Keratinocyte (primary cell): ENCODE measurements around the gene ADH5. TPM values are rescaled to one million over a fixed set of nuclear protein-coding genes. Genes with fewer than 3 reads are reported as not detected.
A peak's percentile ranks its signal among the peaks of the same experiment; 100 is the strongest.

Experiments used
- DNase-seq: peaks from one replicate; pipeline ENCODE4 v3.0.0-alpha.2; 2011; ENCODE audit warnings: low read depth, missing footprints, low spot score
- FAIRE-seq: peaks from 2 replicates; lab custom pipeline; 2011; peaks lifted over from hg19 to GRCh38; lab: Jason Lieb, UNC
- H2AFZ ChIP-seq: 2 replicates; pipeline ENCODE4 v1.6.0; 2012; ENCODE audit warnings: low read length, control low read depth, inconsistent platforms; ENCODE audit not compliant: control insufficient read depth
- H3K27ac ChIP-seq: 2 replicates; pipeline ENCODE4 v1.5.1; 2011; ENCODE audit warnings: low read length; ENCODE audit not compliant: control insufficient read depth, insufficient read depth
- H3K27me3 ChIP-seq: 3 replicates; pipeline ENCODE4 v1.6.0; 2011; ENCODE audit warnings: low read length; ENCODE audit not compliant: control insufficient read depth, insufficient read depth; ENCODE audit errors: extremely low read depth
- H3K36me3 ChIP-seq, 2 experiments: 2 replicates in 1 of 2; 3 replicates in 1 of 2; pipeline ENCODE4 v1.5.1; 2011; ENCODE audit warnings: low read length in 2 of 2, mild to moderate bottlenecking in 1 of 2; ENCODE audit not compliant: control insufficient read depth in 2 of 2, insufficient read depth in 2 of 2; ENCODE audit errors: extremely low read depth in 1 of 2
- H3K4me1 ChIP-seq: 3 replicates; pipeline ENCODE4 v1.5.1; 2011; ENCODE audit warnings: low read length; ENCODE audit not compliant: control insufficient read depth, insufficient read depth; ENCODE audit errors: extremely low read depth
- H3K4me2 ChIP-seq: 3 replicates; pipeline ENCODE4 v1.6.0; 2011; ENCODE audit warnings: low read depth, low read length; ENCODE audit not compliant: control insufficient read depth, insufficient read depth; ENCODE audit errors: extremely low read depth
- H3K4me3 ChIP-seq, 3 experiments: fragments of 200-600 bp in 1 of 3; sonication (generic) in 1 of 3; 2 replicates in 2 of 3; 3 replicates in 1 of 3; pipeline ENCODE4 v1.5.1; 2011 to 2016; ENCODE audit warnings: low read length in 3 of 3, mild to moderate bottlenecking in 3 of 3, control low read depth in 2 of 3, inconsistent platforms in 1 of 3, low read depth in 1 of 3, mixed read lengths in 1 of 3, mixed run types in 1 of 3, moderate library complexity in 1 of 3; ENCODE audit not compliant: control insufficient read depth in 2 of 3, insufficient read depth in 2 of 3; ENCODE audit errors: extremely low read depth in 1 of 3
- H3K79me2 ChIP-seq: 2 replicates; pipeline ENCODE4 v1.6.0; 2012; ENCODE audit warnings: low read length; ENCODE audit not compliant: control insufficient read depth, insufficient read depth
- H3K9ac ChIP-seq: 3 replicates; pipeline ENCODE4 v1.6.0; 2011; ENCODE audit warnings: low read length; ENCODE audit not compliant: control insufficient read depth, insufficient read depth; ENCODE audit errors: extremely low read depth
- H3K9me1 ChIP-seq: 3 replicates; pipeline ENCODE4 v1.6.0; 2011; ENCODE audit warnings: low read length; ENCODE audit not compliant: control insufficient read depth, insufficient read depth; ENCODE audit errors: extremely low read depth
- H3K9me3 ChIP-seq: 2 replicates; pipeline ENCODE4 v1.5.1; 2012; ENCODE audit warnings: low read depth, low read length; ENCODE audit not compliant: control insufficient read depth
- H4K20me1 ChIP-seq: 3 replicates; pipeline ENCODE4 v1.6.0; 2011; ENCODE audit warnings: low read length; ENCODE audit not compliant: control insufficient read depth, insufficient read depth; ENCODE audit errors: extremely low read depth
- EZH2 ChIP-seq: IDR thresholded peaks from one replicate; pipeline ENCODE4 v1.6.1; 2012; ENCODE audit warnings: inconsistent platforms, mild to moderate bottlenecking, low read length, moderate library complexity
- dilution Hi-C: fragments of 300-500 bp; cut with MboI; formaldehyde crosslinking; loops from one replicate; pipeline ENCODE4 v1.7.0; 2020; ENCODE audit warnings: low sequenced_read_pairs; ENCODE audit not compliant: extremely low pct_ligation_motif_present
- polyA plus RNA-seq, 5 experiments: library from polyadenylated mRNA; depleted of rRNA in 3 of 5; stranded (reverse) in 3 of 5; stranded (forward) in 1 of 5; unstranded in 1 of 5; fragments of >200 nt; gene quantifications; 1 replicate in 1 of 5; 2 replicates in 3 of 5; 3 replicates in 1 of 5; pipeline versions ENCODE4 v1.2.1 to v1.2.3, GENCODE V29; 2011 to 2012; ENCODE audit warnings: missing spikeins in 2 of 5, low read depth in 1 of 5, low replicate concordance in 1 of 5
- TF ChIP-seq, protein P1 (sequence below), 3 experiments: IDR thresholded peaks in 1 of 3; conservative IDR thresholded peaks in 1 of 3; optimal IDR thresholded peaks in 1 of 3; 2 replicates in 2 of 3; 3 replicates in 1 of 3; pipeline versions ENCODE3 to v1.5.1; 2011; ENCODE audit warnings: low read length in 3 of 3, mild to moderate bottlenecking in 3 of 3, moderate library complexity in 2 of 3, control low read depth in 1 of 3, inconsistent platforms in 1 of 3; ENCODE audit not compliant: insufficient read depth in 2 of 3; ENCODE audit errors: extremely low read depth in 1 of 3

Gene ADH5
- polyA plus RNA-seq, 1 donor (not counting 4 experiments of a cell fraction or from before 2014, with no cell fraction given), result 314 TPM

DNA sequence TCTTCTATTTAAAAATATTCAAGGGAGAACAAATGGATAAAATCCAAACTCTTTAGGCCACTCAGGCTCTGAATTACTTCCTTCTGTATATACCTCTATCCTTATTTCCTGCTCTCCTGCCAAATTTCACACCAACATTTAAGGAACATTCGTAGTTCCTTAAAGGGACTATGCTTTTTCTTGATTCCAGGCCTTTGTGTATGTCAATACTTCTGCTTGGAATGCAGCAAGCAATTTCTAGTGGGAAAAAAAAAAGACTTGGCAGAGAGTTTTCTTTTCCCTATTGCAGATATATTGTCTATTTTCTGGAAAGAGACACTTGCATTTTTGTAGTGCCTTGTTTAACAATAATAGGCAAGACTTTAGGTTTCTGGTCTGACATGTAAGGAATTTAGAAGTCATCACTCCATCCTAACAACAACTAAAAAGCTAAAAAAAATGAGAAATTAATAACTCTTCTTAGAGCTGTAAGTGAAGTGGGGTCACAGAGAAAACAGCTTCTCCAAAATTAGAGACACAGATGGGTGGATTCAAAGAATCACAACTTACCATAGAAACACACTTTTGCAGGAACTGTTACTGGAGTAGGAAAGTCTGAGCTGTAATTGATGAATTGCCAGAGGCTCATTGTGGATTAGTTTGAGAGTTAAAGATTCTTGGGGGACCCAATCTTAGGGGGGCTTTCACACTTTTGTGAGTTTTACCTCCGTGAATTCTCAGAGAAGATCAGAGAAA is 2.1 kb upstream of the ADH5 start:
- H3K9ac ChIP-seq, result peak overlapping the region; percentile 94
- H3K4me3 ChIP-seq, result peak overlapping the region; percentile 55 to 90 (median 81)
- H3K4me1 ChIP-seq, result peaks cover 15% of the 10 kb centered on the region
- no peaks in the 10 kb centered on the region for H4K20me1 ChIP-seq
- FAIRE-seq (no peak), DNase-seq (no peak)
- H3K9me1 ChIP-seq, result no peaks in the 10 kb centered on the region
- peak overlapping the region; percentile 94 for H3K4me2 ChIP-seq
- H3K36me3 ChIP-seq, result peaks cover under 1 to 3% of the 10 kb centered on the region in 2 experiments
- no peaks in the 10 kb centered on the region for H3K9me3 ChIP-seq
- TF ChIP-seq, protein P1, sequence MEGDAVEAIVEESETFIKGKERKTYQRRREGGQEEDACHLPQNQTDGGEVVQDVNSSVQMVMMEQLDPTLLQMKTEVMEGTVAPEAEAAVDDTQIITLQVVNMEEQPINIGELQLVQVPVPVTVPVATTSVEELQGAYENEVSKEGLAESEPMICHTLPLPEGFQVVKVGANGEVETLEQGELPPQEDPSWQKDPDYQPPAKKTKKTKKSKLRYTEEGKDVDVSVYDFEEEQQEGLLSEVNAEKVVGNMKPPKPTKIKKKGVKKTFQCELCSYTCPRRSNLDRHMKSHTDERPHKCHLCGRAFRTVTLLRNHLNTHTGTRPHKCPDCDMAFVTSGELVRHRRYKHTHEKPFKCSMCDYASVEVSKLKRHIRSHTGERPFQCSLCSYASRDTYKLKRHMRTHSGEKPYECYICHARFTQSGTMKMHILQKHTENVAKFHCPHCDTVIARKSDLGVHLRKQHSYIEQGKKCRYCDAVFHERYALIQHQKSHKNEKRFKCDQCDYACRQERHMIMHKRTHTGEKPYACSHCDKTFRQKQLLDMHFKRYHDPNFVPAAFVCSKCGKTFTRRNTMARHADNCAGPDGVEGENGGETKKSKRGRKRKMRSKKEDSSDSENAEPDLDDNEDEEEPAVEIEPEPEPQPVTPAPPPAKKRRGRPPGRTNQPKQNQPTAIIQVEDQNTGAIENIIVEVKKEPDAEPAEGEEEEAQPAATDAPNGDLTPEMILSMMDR (optimal IDR thresholded peaks at IDR 0.05 in 1 of 3, IDR thresholded peaks at IDR 0.05 in 1 of 3, conservative IDR thresholded peaks at IDR 0.05 in 1 of 3; ENCODE audit: extremely low read depth in 1 of 3, insufficient read depth in 2 of 3, low read length in 3 of 3), result no peak
- TF ChIP-seq EZH2, result no peak
- peaks cover 46% of the 10 kb centered on the region for H3K79me2 ChIP-seq
- no peaks in the 10 kb centered on the region for H3K27me3 ChIP-seq
- peak overlapping the region; percentile 96 for H3K27ac ChIP-seq
- dilution Hi-C loops, result no loop called here
- H2AFZ ChIP-seq, result no peak overlapping the region

DNA sequence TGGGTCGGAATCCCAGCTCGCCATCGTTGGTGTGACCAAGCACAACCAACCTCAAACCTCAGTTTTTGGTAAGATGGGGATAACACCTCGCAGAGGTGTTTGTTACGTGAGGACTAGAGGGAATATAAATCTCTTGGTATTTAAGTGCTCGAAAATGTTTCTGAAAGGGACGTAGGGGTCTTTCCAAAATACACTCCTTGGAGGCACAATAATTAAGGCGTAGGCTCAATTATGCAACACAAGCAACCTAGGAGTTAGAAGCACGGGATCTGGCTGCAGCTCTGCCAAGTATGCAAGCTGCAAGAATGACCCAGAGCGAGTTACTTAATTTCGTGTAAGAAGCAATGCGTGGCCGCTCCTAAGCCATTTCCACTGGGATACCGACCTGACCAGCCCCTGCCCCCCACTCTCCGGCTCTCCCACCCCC is 552 bp downstream of the ADH5 start:
- H4K20me1 ChIP-seq, result no peaks in the 10 kb centered on the region
- H3K4me3 ChIP-seq, result peak overlapping the region; percentile 55 to 90 (median 81)
- H3K4me1 ChIP-seq, result peaks cover 15% of the 10 kb centered on the region
- H3K9me1 ChIP-seq, result no peaks in the 10 kb centered on the region
- no peak for FAIRE-seq
- dilution Hi-C loops, result no loop called here
- H3K4me2 ChIP-seq, result peak overlapping the region; percentile 80
- H3K27ac ChIP-seq, result peak overlapping the region; percentile 96
- peaks cover 67% of the 10 kb centered on the region for H3K79me2 ChIP-seq
- no peak overlapping the region for H2AFZ ChIP-seq
- H3K9me3 ChIP-seq, result no peaks in the 10 kb centered on the region
- no peaks in the 10 kb centered on the region for H3K27me3 ChIP-seq
- DNase-seq, result no peak
- H3K36me3 ChIP-seq, result peaks cover 13 to 14% of the 10 kb centered on the region in 2 experiments
- H3K9ac ChIP-seq, result peak overlapping the region; percentile 94
- TF ChIP-seq EZH2, result no peak
- TF ChIP-seq, protein P1 (optimal IDR thresholded peaks at IDR 0.05 in 1 of 3, IDR thresholded peaks at IDR 0.05 in 1 of 3, conservative IDR thresholded peaks at IDR 0.05 in 1 of 3; ENCODE audit: extremely low read depth in 1 of 3, insufficient read depth in 2 of 3, low read length in 3 of 3), result no peak
